ENCODE data around the gene LASP1.

- TF ChIP-seq CTCF (conservative IDR thresholded peaks at IDR 0.05; ENCODE audit: low read length) (no peak), EZH2phosphoT487 (IDR thresholded peaks at IDR 0.05; ENCODE audit: borderline replicate concordance, low read depth, low read length) (no peak)
Observed at GRCh38 chr17:38886643-38887010, 16.8 kb downstream of the LASP1 start.
